Stimulated activated naive CD8-positive, alpha-beta T cell treated with anti-CD3 and anti-CD28 coated beads, Interleukin-15, Interleukin-2, amounts not matched to agents 100 ng/mL and 50 ng/mL, for 24 hours (primary cell): ENCODE results near the gene CPN2.

Experiments
- H3K27ac Mint-ChIP-seq: one replicate; pipeline ENCODE4 v1.8.0; 2021; ENCODE audit warnings: mild to moderate bottlenecking, mixed read lengths
- H3K27me3 Mint-ChIP-seq: one replicate; pipeline ENCODE4 v1.8.0; 2021; ENCODE audit warnings: mixed read lengths
- H3K36me3 Mint-ChIP-seq: one replicate; pipeline ENCODE4 v1.8.0; 2021; ENCODE audit warnings: low read depth, mixed read lengths
- H3K4me1 Mint-ChIP-seq: one replicate; pipeline ENCODE4 v1.8.0; 2021; ENCODE audit warnings: low read depth, mixed read lengths
- H3K4me3 Mint-ChIP-seq: one replicate; pipeline ENCODE4 v1.8.0; 2021; ENCODE audit warnings: mild to moderate bottlenecking, mixed read lengths
- H3K9me3 Mint-ChIP-seq: one replicate; pipeline ENCODE4 v1.8.0; 2021; ENCODE audit warnings: mixed read lengths

The CPN2 gene

DNA sequence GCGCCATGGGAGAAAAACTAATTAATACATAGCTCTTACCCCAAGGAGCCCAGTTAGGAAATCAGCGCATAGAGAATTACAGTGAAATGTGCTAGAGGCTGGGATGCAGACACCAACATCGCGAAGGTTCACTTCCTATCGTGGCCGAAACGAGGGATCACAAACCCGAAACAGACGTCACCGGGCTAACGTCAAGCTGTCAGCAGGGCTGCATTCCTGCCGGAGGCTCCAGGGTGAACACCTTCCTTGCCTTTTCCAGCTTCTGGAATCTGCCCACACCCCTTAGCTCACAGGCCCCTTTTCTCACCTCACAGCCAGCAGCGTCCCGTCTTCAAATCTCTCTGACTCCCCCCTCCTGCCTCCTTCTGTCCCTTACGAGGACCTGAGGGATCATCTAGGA, 34.9 kb upstream of the CPN2 start:
- Mint-ChIP-seq H3K4me3 (no peak overlapping the region), H3K9me3 (peaks cover 12% of the 10 kb centered on the region), H3K4me1 (no peaks in the 10 kb centered on the region), H3K27me3 (no peaks in the 10 kb centered on the region), H3K27ac (no peak overlapping the region), H3K36me3 (no peaks in the 10 kb centered on the region)

DNA sequence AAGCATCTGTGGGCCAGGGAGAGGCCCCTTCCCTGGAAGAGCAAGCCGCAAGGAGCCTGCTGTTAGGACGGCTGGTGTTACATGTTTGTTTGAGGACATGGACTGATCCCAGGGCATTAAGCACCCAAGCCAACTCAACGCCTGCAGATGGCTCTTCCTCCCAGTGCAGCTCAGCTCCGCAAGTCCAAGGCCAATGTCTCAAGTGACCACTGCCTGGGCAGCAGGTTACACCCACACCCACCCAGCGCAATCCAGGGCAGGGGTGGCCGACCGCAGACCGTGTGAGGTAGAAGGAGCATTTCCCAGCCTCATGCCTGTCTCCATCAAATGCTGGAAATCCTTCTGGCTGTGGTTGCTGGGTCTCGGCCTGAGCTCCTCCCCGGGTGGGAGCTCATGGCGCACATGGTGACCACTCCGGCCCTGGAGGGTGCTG, 33.5 kb upstream of the CPN2 start:
- H3K36me3 Mint-ChIP-seq: no peaks in the 10 kb centered on the region
- H3K27ac Mint-ChIP-seq: no peak overlapping the region
- no peak overlapping the region for H3K4me3 Mint-ChIP-seq
- no peaks in the 10 kb centered on the region for H3K27me3 Mint-ChIP-seq
- H3K4me1 Mint-ChIP-seq: no peaks in the 10 kb centered on the region
- no peaks in the 10 kb centered on the region for H3K9me3 Mint-ChIP-seq

DNA sequence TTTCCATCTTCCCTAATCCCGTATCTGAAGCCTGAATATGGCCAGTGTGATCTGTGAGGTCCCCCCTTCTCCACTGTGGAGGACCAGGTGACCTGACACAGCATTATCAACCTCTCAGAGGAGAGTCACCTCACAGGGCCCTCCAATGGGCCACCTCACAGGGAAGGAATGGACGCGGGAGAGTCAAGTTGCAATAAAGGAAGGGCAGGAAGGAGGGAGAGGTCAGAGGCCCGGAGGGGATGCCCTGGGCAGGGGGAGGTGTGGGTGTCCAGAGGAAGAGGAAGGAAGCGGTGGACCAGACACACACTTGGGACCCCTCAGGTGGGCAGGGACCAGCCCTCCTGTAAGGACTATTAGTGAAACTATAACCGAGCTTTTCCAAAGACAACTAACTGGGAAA, 33.0 kb upstream of the CPN2 start:
- no peaks in the 10 kb centered on the region for H3K4me1 Mint-ChIP-seq
- no peaks in the 10 kb centered on the region for H3K36me3 Mint-ChIP-seq
- no peak overlapping the region for H3K27ac Mint-ChIP-seq
- H3K27me3 Mint-ChIP-seq: no peaks in the 10 kb centered on the region
- H3K9me3 Mint-ChIP-seq: no peaks in the 10 kb centered on the region
- no peak overlapping the region for H3K4me3 Mint-ChIP-seq

DNA sequence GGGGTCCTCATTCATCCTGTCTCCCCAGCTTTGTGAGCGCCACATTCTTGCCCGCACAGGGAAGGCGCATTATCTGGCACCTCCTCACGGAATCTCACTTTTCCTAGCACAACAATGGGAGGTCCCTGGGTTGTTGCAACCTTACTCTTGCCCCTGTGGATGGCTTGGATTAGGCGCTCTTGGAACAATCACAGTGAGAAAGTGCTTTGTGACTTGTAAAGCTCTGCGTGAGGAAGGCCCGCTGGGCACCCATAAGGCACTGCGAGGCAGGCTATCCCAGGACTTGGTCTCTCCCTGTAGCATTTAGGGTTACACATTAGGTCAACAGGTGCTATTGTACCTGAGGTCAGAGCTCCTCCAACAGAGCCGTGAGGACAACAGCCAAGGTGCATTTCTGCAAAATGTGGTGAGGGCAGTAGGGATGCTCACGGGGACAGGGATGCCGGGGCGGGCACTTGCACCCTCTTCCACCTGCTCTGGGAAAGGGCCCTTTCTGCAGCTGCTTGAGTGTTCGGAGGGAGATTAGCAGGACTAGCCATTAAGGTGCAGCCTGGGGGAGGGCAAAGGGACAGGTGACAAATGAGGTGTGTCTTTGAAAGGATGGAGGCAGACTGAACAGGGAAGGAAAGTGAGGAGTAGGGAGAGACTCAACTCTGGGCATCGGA, 32.3 kb upstream of the CPN2 start:
- no peak overlapping the region for H3K27ac Mint-ChIP-seq
- no peak overlapping the region for H3K4me3 Mint-ChIP-seq
- no peaks in the 10 kb centered on the region for H3K9me3 Mint-ChIP-seq
- no peaks in the 10 kb centered on the region for H3K36me3 Mint-ChIP-seq
- H3K4me1 Mint-ChIP-seq: no peaks in the 10 kb centered on the region
- H3K27me3 Mint-ChIP-seq: no peaks in the 10 kb centered on the region

DNA sequence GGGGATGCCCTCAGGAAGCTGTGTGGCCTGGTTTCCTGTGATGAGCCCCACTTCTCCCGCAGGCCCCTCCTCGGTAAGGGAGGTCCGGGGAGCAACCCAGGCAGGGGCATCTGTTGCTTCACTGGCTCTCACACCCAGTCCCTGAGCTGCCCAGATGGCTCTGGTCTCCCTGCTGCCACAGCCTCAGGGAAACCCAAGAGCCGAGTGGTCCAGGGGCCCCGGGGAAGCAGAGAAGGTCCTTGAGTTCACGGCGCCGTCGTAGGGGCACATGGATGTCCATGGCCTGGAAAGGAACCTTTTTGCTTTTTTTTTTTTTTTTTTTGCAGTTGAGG, 31.7 kb upstream of the CPN2 start:
- Mint-ChIP-seq H3K4me3 (no peak overlapping the region), H3K27ac (no peak overlapping the region), H3K27me3 (no peaks in the 10 kb centered on the region), H3K36me3 (no peaks in the 10 kb centered on the region), H3K4me1 (no peaks in the 10 kb centered on the region), H3K9me3 (no peaks in the 10 kb centered on the region)

DNA sequence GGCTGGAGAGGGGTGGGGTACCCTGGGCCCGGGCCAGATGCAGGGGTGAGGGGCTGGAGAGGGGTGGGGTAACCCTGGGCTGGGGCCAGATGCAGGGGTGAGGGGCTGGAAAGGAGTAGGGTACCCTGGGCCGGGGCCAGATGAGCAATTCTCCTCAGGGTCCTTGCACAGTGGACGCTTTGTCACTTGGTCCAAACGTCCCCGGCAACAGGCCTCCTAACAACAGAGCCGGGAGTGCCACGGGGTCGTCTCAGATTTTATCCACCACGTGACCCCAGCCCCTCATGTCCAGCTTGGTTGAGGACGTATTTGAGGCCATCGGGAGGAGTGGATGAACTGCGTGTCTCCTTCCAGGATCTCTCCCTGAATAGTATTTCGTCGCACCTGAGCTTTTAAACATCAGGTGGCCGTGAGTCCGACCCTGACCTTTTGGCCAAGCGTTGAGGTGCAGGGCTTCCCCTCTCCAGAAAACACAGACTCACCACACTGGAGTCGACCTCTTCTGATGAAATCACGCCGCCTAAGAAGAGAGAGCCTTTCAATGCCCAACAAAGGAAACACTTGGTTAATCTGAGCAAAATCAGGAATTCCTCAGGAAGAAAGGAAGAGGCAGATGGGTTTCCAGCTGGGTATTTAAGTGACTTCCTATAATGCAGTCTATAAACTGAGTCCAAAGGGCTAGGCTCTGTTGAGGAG, 31.2 kb upstream of the CPN2 start:
- no peak overlapping the region for H3K4me3 Mint-ChIP-seq
- H3K27ac Mint-ChIP-seq: no peak overlapping the region
- H3K4me1 Mint-ChIP-seq: no peaks in the 10 kb centered on the region
- H3K36me3 Mint-ChIP-seq: no peaks in the 10 kb centered on the region
- H3K27me3 Mint-ChIP-seq: no peaks in the 10 kb centered on the region
- H3K9me3 Mint-ChIP-seq: no peaks in the 10 kb centered on the region

DNA sequence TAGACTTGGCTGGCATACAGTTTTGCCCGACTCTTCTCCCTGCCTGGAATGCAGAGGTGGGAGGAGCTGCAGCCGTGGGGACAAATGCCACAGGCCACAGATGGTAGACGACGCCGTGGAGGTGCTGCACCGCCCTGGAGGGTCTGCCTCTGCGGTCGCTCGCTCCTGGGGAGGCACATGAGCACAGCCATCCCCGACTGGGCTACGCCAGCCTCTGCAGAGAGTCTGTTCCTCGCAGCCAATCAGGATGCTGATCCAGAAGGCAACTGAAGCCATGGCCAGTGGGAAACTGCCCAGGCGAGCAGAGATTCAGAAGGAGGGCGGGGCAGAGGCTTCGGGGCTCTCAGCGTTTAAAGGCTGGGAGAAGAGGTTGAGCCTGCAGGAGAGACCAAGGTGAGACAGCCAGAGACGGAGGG, 30.3 kb upstream of the CPN2 start:
- no peak overlapping the region for H3K4me3 Mint-ChIP-seq
- no peaks in the 10 kb centered on the region for H3K9me3 Mint-ChIP-seq
- H3K4me1 Mint-ChIP-seq: no peaks in the 10 kb centered on the region
- H3K36me3 Mint-ChIP-seq: no peaks in the 10 kb centered on the region
- H3K27ac Mint-ChIP-seq: no peak overlapping the region
- H3K27me3 Mint-ChIP-seq: no peaks in the 10 kb centered on the region

DNA sequence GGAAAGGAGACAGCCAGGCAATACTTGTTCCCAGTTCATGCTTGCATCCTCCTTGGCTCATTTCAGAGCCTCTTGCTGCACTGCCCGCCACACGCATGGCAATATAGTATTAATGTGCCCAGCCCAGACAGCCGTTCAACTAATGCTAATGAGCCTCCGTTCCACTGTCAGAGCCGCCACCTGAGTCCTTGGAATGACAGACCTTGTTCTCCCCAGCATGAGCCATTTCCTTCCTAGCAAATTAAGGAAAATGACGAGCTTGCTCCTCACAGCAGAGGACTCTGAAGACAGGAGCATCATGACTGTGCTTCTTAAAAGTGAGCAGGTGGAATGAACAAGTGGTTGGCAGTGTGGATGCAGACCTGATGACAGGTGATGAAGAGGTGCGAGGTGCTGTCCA, 29.2 kb upstream of the CPN2 start:
- Mint-ChIP-seq H3K27me3 (no peaks in the 10 kb centered on the region), H3K4me3 (no peak overlapping the region), H3K27ac (no peak overlapping the region), H3K36me3 (no peaks in the 10 kb centered on the region), H3K9me3 (no peaks in the 10 kb centered on the region), H3K4me1 (no peaks in the 10 kb centered on the region)

DNA sequence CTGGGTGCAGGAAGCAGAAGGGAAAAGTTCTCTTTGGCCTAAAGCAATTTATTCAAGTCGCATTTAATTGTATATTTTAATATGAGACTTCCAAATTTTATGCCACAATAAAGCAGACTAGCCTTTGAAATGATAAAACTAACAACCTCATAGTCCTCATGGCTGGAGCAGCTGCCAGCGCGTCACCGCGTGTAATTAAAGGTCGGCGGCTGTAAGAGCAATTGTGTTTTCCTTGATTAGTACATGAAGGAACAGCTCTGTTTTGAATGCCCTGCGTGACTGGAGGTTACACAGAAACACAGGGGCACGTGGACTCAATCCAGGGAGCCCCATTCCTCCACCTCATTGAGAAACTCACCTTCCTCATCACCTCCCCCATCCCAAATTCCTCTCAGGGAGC, 28.5 kb upstream of the CPN2 start:
- Mint-ChIP-seq H3K27ac (no peak overlapping the region), H3K27me3 (peaks cover 4% of the 10 kb centered on the region), H3K4me3 (no peak overlapping the region), H3K36me3 (no peaks in the 10 kb centered on the region), H3K4me1 (no peaks in the 10 kb centered on the region), H3K9me3 (no peaks in the 10 kb centered on the region)

DNA sequence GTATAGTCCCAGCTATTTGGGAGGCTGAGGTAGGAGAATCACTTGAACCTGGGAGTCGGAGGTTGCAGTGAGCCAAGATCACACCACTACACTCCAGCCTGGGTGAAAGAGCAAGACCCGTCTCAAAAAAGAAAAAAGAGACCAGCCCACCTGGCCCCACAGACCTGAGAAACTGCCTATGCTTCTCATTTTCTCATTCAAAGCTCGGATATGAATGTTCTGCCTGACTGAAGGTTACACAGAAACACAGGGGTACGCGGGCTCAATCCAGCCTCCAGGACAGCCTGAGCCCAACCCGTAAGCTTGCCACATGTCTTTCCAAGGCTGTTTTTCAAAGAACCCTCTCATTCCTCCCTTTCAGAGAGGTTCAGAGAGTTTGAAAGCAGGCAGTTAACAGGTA, 28.1 kb upstream of the CPN2 start:
- H3K9me3 Mint-ChIP-seq: no peaks in the 10 kb centered on the region
- H3K27ac Mint-ChIP-seq: no peak overlapping the region
- no peaks in the 10 kb centered on the region for H3K4me1 Mint-ChIP-seq
- H3K4me3 Mint-ChIP-seq: no peak overlapping the region
- H3K27me3 Mint-ChIP-seq: peaks cover 4% of the 10 kb centered on the region
- H3K36me3 Mint-ChIP-seq: no peaks in the 10 kb centered on the region

DNA sequence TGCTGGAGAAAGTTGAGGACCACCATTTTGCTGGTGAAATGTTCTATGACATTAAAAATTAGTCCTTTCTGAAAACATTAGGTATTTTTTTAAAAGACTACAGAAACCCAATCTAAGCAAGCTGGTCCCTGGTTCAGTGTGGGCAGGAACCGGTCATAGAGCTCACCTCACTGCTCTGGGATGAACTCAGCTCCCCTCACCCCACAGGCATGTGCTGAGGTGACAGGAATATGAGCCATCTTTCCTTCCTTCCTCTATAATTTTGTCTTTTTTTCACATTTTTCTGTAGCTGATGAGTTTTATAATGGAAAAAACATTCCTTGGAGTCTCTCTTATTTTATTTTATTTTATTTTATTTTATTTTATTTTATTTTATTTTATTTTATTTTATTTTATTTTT, 26.6 kb upstream of the CPN2 start:
- H3K4me3 Mint-ChIP-seq: no peak overlapping the region
- H3K27ac Mint-ChIP-seq: no peak overlapping the region
- H3K4me1 Mint-ChIP-seq: no peaks in the 10 kb centered on the region
- H3K36me3 Mint-ChIP-seq: no peaks in the 10 kb centered on the region
- no peaks in the 10 kb centered on the region for H3K9me3 Mint-ChIP-seq
- peaks cover 4% of the 10 kb centered on the region for H3K27me3 Mint-ChIP-seq

DNA sequence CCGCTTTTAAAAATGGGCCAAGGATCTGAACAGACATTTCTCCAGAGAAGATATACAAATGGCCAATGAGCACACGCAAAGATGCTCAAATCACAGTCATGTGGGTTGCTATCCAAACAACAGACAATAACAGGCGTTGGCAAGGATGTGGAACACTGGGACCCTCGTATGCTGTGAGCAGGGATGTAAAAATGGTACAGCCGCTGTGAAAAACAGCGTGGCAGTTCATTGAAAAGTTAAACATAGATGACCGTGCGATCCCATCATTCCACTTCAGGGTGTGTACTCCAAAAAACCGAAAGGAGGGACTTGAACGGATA, 25.1 kb upstream of the CPN2 start:
- Mint-ChIP-seq H3K27me3 (peaks cover 11% of the 10 kb centered on the region), H3K4me3 (no peak overlapping the region), H3K27ac (no peak overlapping the region), H3K4me1 (no peaks in the 10 kb centered on the region), H3K36me3 (no peaks in the 10 kb centered on the region), H3K9me3 (no peaks in the 10 kb centered on the region)

DNA sequence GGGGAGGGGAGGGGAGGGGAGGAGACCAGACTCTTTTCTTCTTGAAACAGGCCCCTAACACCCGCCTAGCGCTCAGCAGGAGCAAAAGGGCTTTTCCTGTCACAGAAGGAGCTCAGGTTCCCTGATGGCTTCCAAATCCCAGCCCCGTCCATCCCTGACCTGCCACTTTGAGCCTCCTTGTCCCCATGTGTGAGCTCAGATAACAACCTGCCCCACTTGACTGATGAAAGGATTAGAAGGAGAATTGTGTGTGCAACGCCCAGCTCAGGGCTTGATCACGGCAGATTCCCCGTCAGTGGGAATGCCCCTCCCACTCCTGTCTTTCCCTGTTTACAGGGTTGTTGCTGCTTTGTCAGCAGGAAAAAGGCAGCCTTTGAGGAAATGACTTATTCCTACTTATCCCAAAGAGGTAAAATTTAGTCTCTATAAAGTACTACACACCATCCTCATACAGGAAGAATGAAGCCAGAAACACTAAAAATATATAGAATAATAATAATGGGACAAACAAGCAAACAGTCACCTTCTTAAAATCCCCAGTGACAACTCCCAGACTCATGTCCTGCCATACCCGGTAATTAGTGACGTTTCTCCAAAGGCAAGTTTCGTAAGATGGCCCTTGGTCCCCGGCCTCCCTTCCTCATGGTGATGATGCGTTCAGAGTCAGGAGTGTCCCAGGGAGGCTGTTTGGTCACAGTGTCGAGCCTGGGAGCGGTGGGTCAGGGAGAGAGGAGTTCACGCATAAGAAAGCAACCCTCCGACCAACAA, 24.5 kb upstream of the CPN2 start:
- H3K4me1 Mint-ChIP-seq: no peaks in the 10 kb centered on the region
- no peak overlapping the region for H3K4me3 Mint-ChIP-seq
- no peaks in the 10 kb centered on the region for H3K9me3 Mint-ChIP-seq
- no peaks in the 10 kb centered on the region for H3K36me3 Mint-ChIP-seq
- H3K27me3 Mint-ChIP-seq: peaks cover 14% of the 10 kb centered on the region
- no peak overlapping the region for H3K27ac Mint-ChIP-seq

DNA sequence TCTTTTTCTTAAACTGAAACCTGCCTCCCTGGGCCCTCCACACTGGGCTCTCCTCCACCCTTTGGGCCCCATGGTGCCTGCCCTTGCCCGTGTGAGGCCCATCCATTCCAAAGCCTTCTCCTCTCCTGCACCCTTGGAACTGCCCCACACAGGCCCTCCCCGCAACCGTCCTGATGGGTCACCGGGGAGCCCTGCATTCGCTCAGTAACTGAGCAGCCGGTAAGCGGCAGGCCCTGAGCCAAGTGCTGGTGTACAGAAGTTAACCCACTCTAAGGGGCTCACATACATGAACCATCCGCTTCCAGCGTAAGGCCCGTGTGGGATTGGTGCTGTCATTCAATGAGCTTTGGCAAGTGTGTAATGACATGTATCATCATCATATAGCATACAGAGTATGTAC, 23.8 kb upstream of the CPN2 start:
- H3K4me3 Mint-ChIP-seq: no peak overlapping the region
- peaks cover 22% of the 10 kb centered on the region for H3K27me3 Mint-ChIP-seq
- H3K27ac Mint-ChIP-seq: no peak overlapping the region
- no peaks in the 10 kb centered on the region for H3K9me3 Mint-ChIP-seq
- no peaks in the 10 kb centered on the region for H3K36me3 Mint-ChIP-seq
- H3K4me1 Mint-ChIP-seq: no peaks in the 10 kb centered on the region

DNA sequence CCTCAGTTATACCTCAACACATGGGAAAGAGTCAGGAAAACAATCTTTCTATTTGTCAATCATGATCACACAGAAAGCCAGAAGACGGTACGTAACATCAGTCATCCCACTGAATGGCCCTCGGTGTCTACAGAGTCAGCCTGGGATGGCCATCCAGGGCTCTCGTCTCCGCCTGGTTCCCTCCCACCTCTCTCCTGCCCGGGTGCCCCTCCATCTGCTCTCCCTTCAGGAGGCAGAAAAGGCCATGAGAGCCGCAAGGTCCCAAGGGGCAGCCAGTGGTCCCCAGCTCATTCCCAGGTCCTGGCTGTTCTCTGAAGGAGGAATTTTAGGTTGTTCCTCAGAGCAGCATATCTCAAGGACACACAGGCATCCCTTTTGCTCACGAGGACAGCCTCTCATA, 22.8 kb upstream of the CPN2 start:
- H3K9me3 Mint-ChIP-seq: no peaks in the 10 kb centered on the region
- H3K27me3 Mint-ChIP-seq: peaks cover 28% of the 10 kb centered on the region
- H3K4me3 Mint-ChIP-seq: no peak overlapping the region
- H3K4me1 Mint-ChIP-seq: no peaks in the 10 kb centered on the region
- H3K27ac Mint-ChIP-seq: no peak overlapping the region
- no peaks in the 10 kb centered on the region for H3K36me3 Mint-ChIP-seq

DNA sequence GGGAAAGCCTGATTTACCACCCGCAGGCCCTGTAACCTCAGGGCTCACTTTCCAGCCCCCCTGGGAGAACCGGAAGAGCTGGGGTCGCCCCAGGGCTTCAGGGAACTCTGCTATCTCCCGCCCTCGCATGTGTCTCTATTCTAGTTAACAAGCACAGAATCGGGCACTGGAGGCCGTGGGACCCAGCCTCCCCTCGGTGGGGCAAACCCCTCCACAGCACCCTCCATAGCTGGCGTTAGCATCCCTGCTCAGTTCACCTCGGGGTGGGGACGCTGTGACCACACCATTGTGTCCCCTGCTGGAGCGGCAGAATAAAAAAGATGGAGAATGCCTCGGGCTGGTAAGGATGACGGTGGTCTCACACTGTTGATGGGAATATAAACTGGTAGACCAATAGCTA, 21.9 kb upstream of the CPN2 start:
- H3K4me1 Mint-ChIP-seq: no peaks in the 10 kb centered on the region
- H3K27ac Mint-ChIP-seq: no peak overlapping the region
- H3K9me3 Mint-ChIP-seq: no peaks in the 10 kb centered on the region
- peaks cover 37% of the 10 kb centered on the region for H3K27me3 Mint-ChIP-seq
- H3K4me3 Mint-ChIP-seq: no peak overlapping the region
- H3K36me3 Mint-ChIP-seq: no peaks in the 10 kb centered on the region
